GM21529 (cell line): ENCODE results near the gene DFFB.

Source experiments
- ATAC-seq: cut with Tn5 transposase; IDR thresholded peaks from one replicate; pipeline ENCODE4 v1.9.1; 2021; ENCODE audit not compliant: unreplicated experiment

Gene DFFB

GRCh38 chr1:3895279-3895950, 38.1 kb downstream of the DFFB start:
- ATAC-seq: no peak

GRCh38 chr1:3895951-3896325, 38.7 kb downstream of the DFFB start:
- no peak for ATAC-seq

- no peak for ATAC-seq
Measured at GRCh38 chr1:3896396-3897000, 39.2 kb downstream of the DFFB start.

GRCh38 chr1:3898475-3898735, 41.1 kb downstream of the DFFB start:
- no peak for ATAC-seq

- no peak for ATAC-seq
Measured at GRCh38 chr1:3898994-3899753, 41.9 kb downstream of the DFFB start.

GRCh38 chr1:3899754-3900149, 42.5 kb downstream of the DFFB start:
- ATAC-seq: no peak

- peak; percentile 71 for ATAC-seq
Measured at GRCh38 chr1:3900150-3900968, 43.1 kb downstream of the DFFB start, which contains the start of gene C1orf174. C1orf174 (minus strand) TSS chr1:3900272; CDS start chr1:3900186, 86 bp downstream.

- ATAC-seq: peak; percentile 61
Measured at GRCh38 chr1:3900969-3901529, 43.8 kb downstream of the DFFB start.

GRCh38 chr1:3902111-3902511, 44.8 kb downstream of the DFFB start:
- ATAC-seq: no peak

- no peak for ATAC-seq
Measured at GRCh38 chr1:3902571-3903091, 45.4 kb downstream of the DFFB start.

GRCh38 chr1:3903141-3904005, 46.1 kb downstream of the DFFB start:
- no peak for ATAC-seq

GRCh38 chr1:3904006-3904842, 46.9 kb downstream of the DFFB start:
- ATAC-seq: no peak

- no peak for ATAC-seq
Measured at GRCh38 chr1:3904843-3905185, 47.5 kb downstream of the DFFB start.

- ATAC-seq: no peak
Measured at GRCh38 chr1:3905266-3905952, 48.1 kb downstream of the DFFB start.

GRCh38 chr1:3905953-3906671, 48.8 kb downstream of the DFFB start:
- no peak for ATAC-seq

- ATAC-seq: no peak
Measured at GRCh38 chr1:3906672-3907020, 49.4 kb downstream of the DFFB start.

- no peak for ATAC-seq
Measured at GRCh38 chr1:3907031-3907534, 49.8 kb downstream of the DFFB start.

GRCh38 chr1:3907621-3908165, 50.4 kb downstream of the DFFB start:
- no peak for ATAC-seq
